ENCODE measurements around the gene B4GALNT4. TPM values are rescaled to one million over a fixed set of nuclear protein-coding genes. Genes with fewer than 3 reads are reported as not detected.

B4GALNT4 gene
- total and polyA plus RNA-seq, 2 of the 13 experiments (the other 11 are each of a cell fraction or from before 2014, with no cell fraction given) = 30.5 to 50.1 TPM

- POLR2A ChIA-PET = no interaction called here
Measured at GRCh38 chr11:351411-351810, 17.9 kb upstream of the B4GALNT4 start.

More at GRCh38 chr11:351411-351810, 17.9 kb upstream of the B4GALNT4 start:
- no peaks in the 10 kb centered on the region for H3K36me3 ChIP-seq (replicated peaks in 1 of 2; ENCODE audit: control insufficient read depth in 1 of 2, insufficient read depth in 2 of 2, low read length in 2 of 2)
- FAIRE-seq = no peak
- no peak for ATAC-seq
- H3K27me3 ChIP-seq (ENCODE audit: control insufficient read depth in 1 of 2, insufficient read depth in 2 of 2, low read length in 2 of 2) = no peaks in the 10 kb centered on the region; a peak in 1 of 5 replicates
- no peak overlapping the region for H2AFZ ChIP-seq (ENCODE audit: low read length)
- H3K4me1 ChIP-seq (ENCODE audit: insufficient read depth, low read length) = peaks cover 62% of the 10 kb centered on the region
- CTCF ChIA-PET (ENCODE audit: low intra/inter-chr PET ratio, low total read pairs) = no interaction called here
- no peaks in the 10 kb centered on the region for H3K79me2 ChIP-seq (ENCODE audit: insufficient read depth, low read length)
- WGBS (ENCODE audit: low lambda C conversion rate) = 97% methylated on average over 14 of the region's 14 CpGs
- intact Hi-C loops (cut with micrococcal nuclease; ENCODE audit: unreplicated experiment) = no loop called here
- TF ChIP-seq GFI1 (CRISPR knock-in tag; IDR thresholded peaks at IDR 0.05; ENCODE audit: borderline replicate concordance) = no peak
- no peak for TF ChIP-seq NFATC3 (CRISPR knock-in tag; IDR thresholded peaks at IDR 0.05)
- TF ChIP-seq, protein P1, sequence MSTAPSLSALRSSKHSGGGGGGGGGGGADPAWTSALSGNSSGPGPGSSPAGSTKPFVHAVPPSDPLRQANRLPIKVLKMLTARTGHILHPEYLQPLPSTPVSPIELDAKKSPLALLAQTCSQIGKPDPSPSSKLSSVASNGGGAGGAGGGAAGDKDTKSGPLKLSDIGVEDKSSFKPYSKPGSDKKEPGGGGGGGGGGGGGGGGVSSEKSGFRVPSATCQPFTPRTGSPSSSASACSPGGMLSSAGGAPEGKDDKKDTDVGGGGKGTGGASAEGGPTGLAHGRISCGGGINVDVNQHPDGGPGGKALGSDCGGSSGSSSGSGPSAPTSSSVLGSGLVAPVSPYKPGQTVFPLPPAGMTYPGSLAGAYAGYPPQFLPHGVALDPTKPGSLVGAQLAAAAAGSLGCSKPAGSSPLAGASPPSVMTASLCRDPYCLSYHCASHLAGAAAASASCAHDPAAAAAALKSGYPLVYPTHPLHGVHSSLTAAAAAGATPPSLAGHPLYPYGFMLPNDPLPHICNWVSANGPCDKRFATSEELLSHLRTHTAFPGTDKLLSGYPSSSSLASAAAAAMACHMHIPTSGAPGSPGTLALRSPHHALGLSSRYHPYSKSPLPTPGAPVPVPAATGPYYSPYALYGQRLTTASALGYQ (CRISPR knock-in tag; IDR thresholded peaks at IDR 0.05) = no peak
- no peak for TF ChIP-seq DR1 (CRISPR knock-in tag; IDR thresholded peaks at IDR 0.05)
- TF ChIP-seq ATAD3A (CRISPR knock-in tag; IDR thresholded peaks at IDR 0.05) = no peak
- no peak for TF ChIP-seq ZNF180 (CRISPR knock-in tag; IDR thresholded peaks at IDR 0.05; ENCODE audit: borderline replicate concordance, low read depth)
- no peak for TF ChIP-seq CCDC6 (CRISPR knock-in tag; IDR thresholded peaks at IDR 0.05)
- TF ChIP-seq PTBP1 (IDR thresholded peaks at IDR 0.05; ENCODE audit: low read depth, low read length, poor library complexity, severe bottlenecking) = no peak
- no peak for TF ChIP-seq ZNF605 (CRISPR knock-in tag; IDR thresholded peaks at IDR 0.05)
- TF ChIP-seq PBX3 (CRISPR knock-in tag; IDR thresholded peaks at IDR 0.05; ENCODE audit: borderline replicate concordance) = no peak
- TF ChIP-seq, protein P2, sequence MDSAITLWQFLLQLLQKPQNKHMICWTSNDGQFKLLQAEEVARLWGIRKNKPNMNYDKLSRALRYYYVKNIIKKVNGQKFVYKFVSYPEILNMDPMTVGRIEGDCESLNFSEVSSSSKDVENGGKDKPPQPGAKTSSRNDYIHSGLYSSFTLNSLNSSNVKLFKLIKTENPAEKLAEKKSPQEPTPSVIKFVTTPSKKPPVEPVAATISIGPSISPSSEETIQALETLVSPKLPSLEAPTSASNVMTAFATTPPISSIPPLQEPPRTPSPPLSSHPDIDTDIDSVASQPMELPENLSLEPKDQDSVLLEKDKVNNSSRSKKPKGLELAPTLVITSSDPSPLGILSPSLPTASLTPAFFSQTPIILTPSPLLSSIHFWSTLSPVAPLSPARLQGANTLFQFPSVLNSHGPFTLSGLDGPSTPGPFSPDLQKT (CRISPR knock-in tag; IDR thresholded peaks at IDR 0.05; ENCODE audit: borderline replicate concordance) = no peak
- TF ChIP-seq ZNF274 (CRISPR knock-in tag; IDR thresholded peaks at IDR 0.05) = no peak
- TF ChIP-seq ZNF224 (CRISPR knock-in tag; IDR thresholded peaks at IDR 0.05) = no peak
- no peaks in the 10 kb centered on the region for H4K20me1 ChIP-seq (ENCODE audit: insufficient read depth, low read length)
- H3K4me3 ChIP-seq (replicated peaks in 1 of 3; ENCODE audit: insufficient read depth in 1 of 3, low read depth in 2 of 3, low read length in 3 of 3) = no peak overlapping the region
- no TSS peak for BruUV-seq (replicated peaks)
- no peak for DNase-seq (ENCODE audit: low spot score)
- in situ Hi-C loops (cut with HindIII; ENCODE audit: extremely low pct_ligation_motif_present, low pct_unique_long_range_greater_than_20kb) = no loop called here
- no peak overlapping the region for H3K9ac ChIP-seq (ENCODE audit: insufficient read depth, low read depth, low read length)
- no peaks in the 10 kb centered on the region for H3K9me3 ChIP-seq (ENCODE audit: low read length)
- no peak overlapping the region for H3K4me2 ChIP-seq (ENCODE audit: low read depth, low read length)
- no peak overlapping the region for H3K27ac ChIP-seq (ENCODE audit: extremely low read length, insufficient read depth, low read length)
